Measurements from ENCODE around the gene PIRT.

Gene PIRT

GRCh38 chr17:10789694-10790271, 48.1 kb downstream of the PIRT start:
- no peak for DNase-seq (ENCODE audit: low read depth in 2 of 2)

GRCh38 chr17:10787306-10788045, 50.4 kb downstream of the PIRT start:
- DNase-seq (ENCODE audit: low read depth in 2 of 2), result no peak

- DNase-seq (ENCODE audit: low read depth in 2 of 2), result no peak
Measured at GRCh38 chr17:10785295-10785694, 52.6 kb downstream of the PIRT start.

GRCh38 chr17:10779609-10780008, 58.3 kb downstream of the PIRT start:
- DNase-seq (ENCODE audit: low read depth in 2 of 2), result no peak

- no peak for DNase-seq (ENCODE audit: low read depth in 2 of 2)
Measured at GRCh38 chr17:10777890-10778289, 60.0 kb downstream of the PIRT start.

GRCh38 chr17:10777131-10777807, 60.6 kb downstream of the PIRT start:
- no peak for DNase-seq (ENCODE audit: low read depth in 2 of 2)

- DNase-seq (ENCODE audit: low read depth in 2 of 2), result no peak
Measured at GRCh38 chr17:10776381-10776780, 61.5 kb downstream of the PIRT start.

- DNase-seq (ENCODE audit: low read depth in 2 of 2), result no peak
Measured at GRCh38 chr17:10775740-10776356, 62.0 kb downstream of the PIRT start.

GRCh38 chr17:10775058-10775457, 62.8 kb downstream of the PIRT start:
- DNase-seq (ENCODE audit: low read depth in 2 of 2), result no peak

- no peak for DNase-seq (ENCODE audit: low read depth in 2 of 2)
Measured at GRCh38 chr17:10773391-10773790, 64.5 kb downstream of the PIRT start.
